Measurements from ENCODE around the gene ATG16L1.
"Not testable (repeated sequence)": the region's sequence is repeated elsewhere in the genome, so short reads cannot be mapped to it uniquely, and the experiment has no call there.

Gene ATG16L1

DNA sequence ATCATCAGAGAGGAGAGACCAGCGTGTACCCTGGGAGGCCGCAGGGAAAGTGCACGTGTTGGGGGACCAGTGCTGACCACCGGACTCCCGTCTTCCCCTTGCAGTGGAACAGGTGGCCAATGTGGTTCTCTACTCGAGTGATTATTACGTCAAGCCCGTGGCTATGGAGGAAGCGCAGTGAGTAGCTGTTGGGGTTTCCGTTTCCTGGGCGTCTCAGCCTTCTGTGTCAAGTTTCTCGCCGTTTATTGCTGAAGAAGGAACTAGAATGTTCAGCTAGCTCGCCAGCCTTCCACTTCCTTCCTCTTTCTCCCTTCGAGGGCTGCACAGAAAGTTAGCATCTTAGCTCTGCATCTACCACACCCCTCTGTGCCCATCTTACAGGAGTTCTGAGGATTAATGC is 80.1 kb downstream of the ATG16L1 start:
- peak; percentile 73 for DNase-seq (ENCODE audit: low spot score)
- in situ Hi-C loops (cut with MboI; ENCODE audit: low sequenced_read_pairs, unreplicated experiment): no loop called here
- TF ChIP-seq, protein P1, sequence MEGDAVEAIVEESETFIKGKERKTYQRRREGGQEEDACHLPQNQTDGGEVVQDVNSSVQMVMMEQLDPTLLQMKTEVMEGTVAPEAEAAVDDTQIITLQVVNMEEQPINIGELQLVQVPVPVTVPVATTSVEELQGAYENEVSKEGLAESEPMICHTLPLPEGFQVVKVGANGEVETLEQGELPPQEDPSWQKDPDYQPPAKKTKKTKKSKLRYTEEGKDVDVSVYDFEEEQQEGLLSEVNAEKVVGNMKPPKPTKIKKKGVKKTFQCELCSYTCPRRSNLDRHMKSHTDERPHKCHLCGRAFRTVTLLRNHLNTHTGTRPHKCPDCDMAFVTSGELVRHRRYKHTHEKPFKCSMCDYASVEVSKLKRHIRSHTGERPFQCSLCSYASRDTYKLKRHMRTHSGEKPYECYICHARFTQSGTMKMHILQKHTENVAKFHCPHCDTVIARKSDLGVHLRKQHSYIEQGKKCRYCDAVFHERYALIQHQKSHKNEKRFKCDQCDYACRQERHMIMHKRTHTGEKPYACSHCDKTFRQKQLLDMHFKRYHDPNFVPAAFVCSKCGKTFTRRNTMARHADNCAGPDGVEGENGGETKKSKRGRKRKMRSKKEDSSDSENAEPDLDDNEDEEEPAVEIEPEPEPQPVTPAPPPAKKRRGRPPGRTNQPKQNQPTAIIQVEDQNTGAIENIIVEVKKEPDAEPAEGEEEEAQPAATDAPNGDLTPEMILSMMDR (IDR thresholded peaks at IDR 0.05; ENCODE audit: borderline replicate concordance, control extremely low read depth, extremely low read depth, insufficient read depth, missing control alignments): no peak

GRCh38 chr2:233332125-233332524 is 80.7 kb downstream of the ATG16L1 start:
- TF ChIP-seq, protein P1 (IDR thresholded peaks at IDR 0.05; ENCODE audit: borderline replicate concordance, control extremely low read depth, extremely low read depth, insufficient read depth, missing control alignments): no peak
- in situ Hi-C loops (cut with MboI; ENCODE audit: low sequenced_read_pairs, unreplicated experiment): no loop called here
- DNase-seq (ENCODE audit: low spot score): no peak

DNA sequence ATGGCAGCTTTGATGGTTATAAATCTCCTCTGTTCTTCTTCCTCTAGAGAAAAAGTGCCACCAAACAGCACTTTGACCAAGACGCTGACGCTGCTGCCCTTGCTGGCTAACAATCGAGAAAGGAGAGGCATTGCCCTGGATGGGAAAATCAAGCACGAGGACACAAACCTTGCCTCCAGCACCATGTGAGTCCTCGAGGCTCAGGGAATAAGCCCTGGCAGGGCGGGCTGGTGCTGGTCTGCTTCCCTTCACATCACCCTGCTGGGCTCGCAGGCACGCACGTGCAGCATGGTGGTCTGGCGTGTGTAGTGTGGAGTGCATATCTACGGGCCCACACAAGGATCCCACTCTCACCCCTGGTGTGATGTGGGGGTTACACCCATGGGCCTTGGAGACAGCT is 83.4 kb downstream of the ATG16L1 start:
- TF ChIP-seq, protein P1 (IDR thresholded peaks at IDR 0.05; ENCODE audit: borderline replicate concordance, control extremely low read depth, extremely low read depth, insufficient read depth, missing control alignments): no peak
- no peak for DNase-seq (ENCODE audit: low spot score)
- in situ Hi-C loops (cut with MboI; ENCODE audit: low sequenced_read_pairs, unreplicated experiment): no loop called here

GRCh38 chr2:233336091-233336490 is 84.6 kb downstream of the ATG16L1 start:
- in situ Hi-C loops (cut with MboI; ENCODE audit: low sequenced_read_pairs, unreplicated experiment); DNase-seq (ENCODE audit: low spot score): not testable (repeated sequence)

- no peak for DNase-seq (ENCODE audit: low spot score)
- in situ Hi-C loops (cut with MboI; ENCODE audit: low sequenced_read_pairs, unreplicated experiment): no loop called here
- TF ChIP-seq, protein P1 (IDR thresholded peaks at IDR 0.05; ENCODE audit: borderline replicate concordance, control extremely low read depth, extremely low read depth, insufficient read depth, missing control alignments): no peak
Observed at GRCh38 chr2:233336541-233336940, 85.1 kb downstream of the ATG16L1 start.

DNA sequence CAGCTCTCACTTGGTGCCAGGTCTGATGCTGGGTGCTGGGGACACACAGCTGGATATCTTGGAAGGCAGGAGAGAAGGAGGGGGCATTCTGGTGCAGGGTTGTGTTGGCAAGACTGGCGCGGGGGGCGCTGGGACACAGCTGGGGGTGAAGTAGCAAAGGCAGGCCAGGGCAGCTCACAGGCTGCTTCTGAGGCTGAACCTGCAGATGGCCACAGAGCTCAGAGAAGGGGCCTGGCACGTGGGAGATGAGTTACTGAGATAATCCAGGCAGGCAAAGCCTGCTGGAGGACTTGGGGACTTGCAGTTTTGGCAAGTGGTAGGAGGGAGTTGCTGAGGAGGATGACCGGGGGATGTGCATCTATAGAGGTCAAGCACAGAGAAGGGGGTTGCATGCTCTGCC is 86.6 kb downstream of the ATG16L1 start:
- DNase-seq (ENCODE audit: low spot score): no peak
- TF ChIP-seq, protein P1 (IDR thresholded peaks at IDR 0.05; ENCODE audit: borderline replicate concordance, control extremely low read depth, extremely low read depth, insufficient read depth, missing control alignments): no peak
- in situ Hi-C loops (cut with MboI; ENCODE audit: low sequenced_read_pairs, unreplicated experiment): no loop called here

DNA sequence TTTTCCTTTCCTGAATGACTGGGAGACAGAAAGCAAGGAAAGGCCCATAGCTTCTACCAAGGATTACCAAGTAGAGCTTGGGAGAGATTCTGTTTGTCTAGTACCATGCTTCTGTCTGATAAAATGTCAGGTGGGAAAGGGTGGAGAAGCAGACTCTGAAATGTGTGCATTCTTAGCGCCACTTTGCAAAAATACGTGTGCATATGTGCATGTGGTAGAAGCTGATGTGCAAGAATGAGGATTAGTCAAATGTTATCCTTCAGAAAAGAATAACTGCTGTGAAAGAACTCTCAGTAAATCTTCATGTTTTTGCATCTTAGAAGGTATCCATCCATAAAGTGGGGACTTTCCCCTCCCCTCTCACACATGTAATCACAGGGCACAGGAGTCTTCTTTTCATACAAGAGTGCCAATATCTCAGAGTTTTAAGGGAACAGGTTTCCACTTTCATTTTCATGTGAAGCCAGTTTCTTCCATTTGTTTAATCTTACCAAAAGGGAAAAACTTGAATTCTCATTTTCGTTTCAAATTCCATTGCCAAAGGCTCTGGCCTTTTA is 87.4 kb downstream of the ATG16L1 start:
- TF ChIP-seq, protein P1 (IDR thresholded peaks at IDR 0.05; ENCODE audit: borderline replicate concordance, control extremely low read depth, extremely low read depth, insufficient read depth, missing control alignments): no peak
- DNase-seq (ENCODE audit: low spot score): no peak
- in situ Hi-C loops (cut with MboI; ENCODE audit: low sequenced_read_pairs, unreplicated experiment): no loop called here
